ENCODE measurements around the gene GIT2.

GRCh38 chr12:109919456-109919855 lies 76.7 kb downstream of the GIT2 start:
- TF ChIP-seq POLR2A (IDR thresholded peaks at IDR 0.05) (no peak), POLR2AphosphoS5 (IDR thresholded peaks at IDR 0.05; ENCODE audit: insufficient read depth in 1 of 2, low read depth in 1 of 2) (no peak)
- TF ChIP-seq, protein P1, sequence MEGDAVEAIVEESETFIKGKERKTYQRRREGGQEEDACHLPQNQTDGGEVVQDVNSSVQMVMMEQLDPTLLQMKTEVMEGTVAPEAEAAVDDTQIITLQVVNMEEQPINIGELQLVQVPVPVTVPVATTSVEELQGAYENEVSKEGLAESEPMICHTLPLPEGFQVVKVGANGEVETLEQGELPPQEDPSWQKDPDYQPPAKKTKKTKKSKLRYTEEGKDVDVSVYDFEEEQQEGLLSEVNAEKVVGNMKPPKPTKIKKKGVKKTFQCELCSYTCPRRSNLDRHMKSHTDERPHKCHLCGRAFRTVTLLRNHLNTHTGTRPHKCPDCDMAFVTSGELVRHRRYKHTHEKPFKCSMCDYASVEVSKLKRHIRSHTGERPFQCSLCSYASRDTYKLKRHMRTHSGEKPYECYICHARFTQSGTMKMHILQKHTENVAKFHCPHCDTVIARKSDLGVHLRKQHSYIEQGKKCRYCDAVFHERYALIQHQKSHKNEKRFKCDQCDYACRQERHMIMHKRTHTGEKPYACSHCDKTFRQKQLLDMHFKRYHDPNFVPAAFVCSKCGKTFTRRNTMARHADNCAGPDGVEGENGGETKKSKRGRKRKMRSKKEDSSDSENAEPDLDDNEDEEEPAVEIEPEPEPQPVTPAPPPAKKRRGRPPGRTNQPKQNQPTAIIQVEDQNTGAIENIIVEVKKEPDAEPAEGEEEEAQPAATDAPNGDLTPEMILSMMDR (IDR thresholded peaks at IDR 0.05): no peak
